HTR-8/SVneo (cell line): Measurements from ENCODE around the gene L3MBTL4.
"Not testable (repeated sequence)": the region's sequence is repeated elsewhere in the genome, so short reads cannot be mapped to it uniquely, and the experiment has no call there.

ENCODE experiments used
- DNase-seq: peaks from one replicate; pipeline ENCODE4 v3.0.0; 2011; ENCODE audit warnings: low spot score, mixed read lengths; ENCODE audit not compliant: insufficient read length
- FAIRE-seq: peaks from 2 replicates; lab custom pipeline; 2011; peaks lifted over from hg19 to GRCh38; lab: Jason Lieb, UNC

L3MBTL4 gene

DNA sequence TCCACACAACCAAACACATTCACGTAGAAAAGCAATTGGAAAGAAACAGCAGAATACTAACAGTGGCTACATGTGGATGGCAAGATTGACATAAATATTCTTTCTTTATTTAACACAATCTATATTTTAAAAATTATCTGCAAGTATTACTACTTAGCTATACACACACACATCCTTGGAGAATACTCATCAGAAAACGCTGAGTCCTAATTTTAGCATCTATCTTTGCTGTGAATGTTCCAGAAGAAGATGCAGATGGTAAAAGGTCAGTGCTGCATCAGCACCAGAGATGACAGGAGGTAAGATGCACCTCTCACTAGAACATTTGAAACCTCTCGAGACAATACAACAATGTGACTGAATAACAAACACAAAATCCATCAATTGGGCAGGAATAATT, 148.5 kb downstream of the L3MBTL4 start:
- DNase-seq (no peak), FAIRE-seq (no peak)

DNA sequence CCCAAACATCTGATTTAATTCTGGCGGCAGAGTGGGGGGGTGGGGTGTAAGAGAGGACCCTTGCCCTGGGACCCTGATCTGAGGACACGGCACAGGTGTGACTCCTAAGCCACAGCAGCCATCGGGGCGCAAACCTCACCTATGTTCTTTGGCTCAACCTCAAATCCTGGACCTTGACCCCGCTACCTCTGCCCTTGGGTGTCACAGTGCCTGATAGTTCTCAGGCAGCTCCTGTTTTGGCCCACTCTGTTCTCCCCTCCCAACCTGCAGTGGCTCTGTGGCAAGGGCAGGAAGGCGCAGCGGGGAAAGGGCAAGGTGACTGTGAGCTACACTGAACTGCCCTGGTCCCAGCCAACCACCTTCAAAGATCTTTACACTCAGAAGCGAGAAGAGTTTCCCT, 152.8 kb downstream of the L3MBTL4 start:
- FAIRE-seq: no peak

DNA sequence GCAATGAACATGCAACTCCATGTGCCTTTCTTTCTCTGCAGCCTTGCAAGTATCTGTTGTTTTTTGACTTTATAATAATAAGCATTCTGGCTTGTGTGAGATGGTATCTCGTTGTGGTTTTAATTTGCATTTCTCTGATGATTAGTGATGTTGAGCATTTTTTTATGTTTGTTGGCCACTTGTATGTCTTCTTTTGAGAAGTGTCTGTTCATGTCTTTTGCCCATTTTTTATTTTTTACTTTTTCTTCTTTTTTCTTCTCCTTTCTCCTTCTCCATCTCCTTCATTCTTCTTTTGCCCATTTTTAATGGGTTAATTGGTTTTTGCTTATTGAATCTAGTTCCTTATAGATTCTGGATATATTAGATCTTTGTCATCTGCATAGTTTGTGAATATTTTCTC, 155.4 kb downstream of the L3MBTL4 start:
- FAIRE-seq, DNase-seq: not testable (repeated sequence)

More for the DNA sequence above, 152.8 kb downstream of the L3MBTL4 start:
- DNase-seq: no peak

DNA sequence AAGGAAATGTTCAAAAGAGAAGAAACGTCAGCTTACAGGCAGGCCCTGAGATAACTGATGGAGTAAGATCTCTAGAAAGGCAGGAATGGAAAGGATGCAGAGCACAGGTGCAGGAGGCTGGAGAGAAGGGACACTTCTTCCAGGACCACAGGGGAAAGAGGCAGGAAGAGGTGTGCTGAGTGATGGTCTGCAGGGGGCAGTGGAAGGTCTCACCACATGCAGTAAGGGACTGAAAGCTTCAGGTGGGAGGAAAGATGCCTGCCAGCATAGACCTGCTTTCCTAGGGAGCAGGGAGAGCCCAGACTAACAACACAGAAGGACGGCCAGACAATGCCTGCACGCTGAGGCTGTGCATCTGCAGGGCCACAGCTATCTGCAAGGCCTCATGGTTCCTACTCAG, 156.8 kb downstream of the L3MBTL4 start:
- FAIRE-seq: no peak
- no peak for DNase-seq

DNA sequence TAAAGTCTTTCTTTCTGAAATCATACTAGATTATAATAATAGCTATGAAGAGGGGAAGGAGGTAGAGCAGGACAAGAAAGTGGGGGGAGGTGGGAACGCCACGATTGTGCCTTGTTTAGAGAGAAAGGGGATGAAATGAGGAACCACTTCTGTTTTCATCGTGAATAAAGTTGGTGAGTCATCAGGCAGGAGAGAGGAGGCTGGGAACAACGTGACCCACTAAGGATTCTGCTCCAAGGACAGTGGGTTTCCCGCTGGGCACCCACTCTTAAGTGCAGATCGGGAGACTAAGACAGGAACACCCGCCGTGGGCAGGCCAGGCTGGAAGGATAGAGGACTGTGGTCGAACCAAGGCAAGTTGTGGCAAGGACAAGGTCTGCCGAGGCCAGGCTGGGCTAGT, 158.2 kb downstream of the L3MBTL4 start:
- DNase-seq (no peak), FAIRE-seq (no peak)

DNA sequence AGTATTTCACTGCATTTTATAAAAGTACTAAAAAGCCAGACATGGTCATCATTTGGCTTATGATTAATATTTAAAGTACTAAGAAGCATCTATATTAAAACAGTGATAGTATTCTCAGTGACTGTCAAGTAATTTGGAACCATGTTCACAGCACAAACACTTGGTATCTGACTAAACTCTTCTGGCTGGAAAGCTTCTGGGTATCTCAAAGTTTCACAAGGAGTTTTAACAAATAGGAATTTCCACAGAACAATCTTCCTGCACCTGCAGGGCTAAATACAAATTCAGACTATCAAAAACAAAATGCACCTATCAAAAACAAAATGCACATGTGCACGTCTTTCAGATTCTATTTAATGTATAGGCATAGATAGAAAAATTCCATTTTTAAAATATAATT, 158.8 kb downstream of the L3MBTL4 start:
- no peak for DNase-seq
- FAIRE-seq: no peak

DNA sequence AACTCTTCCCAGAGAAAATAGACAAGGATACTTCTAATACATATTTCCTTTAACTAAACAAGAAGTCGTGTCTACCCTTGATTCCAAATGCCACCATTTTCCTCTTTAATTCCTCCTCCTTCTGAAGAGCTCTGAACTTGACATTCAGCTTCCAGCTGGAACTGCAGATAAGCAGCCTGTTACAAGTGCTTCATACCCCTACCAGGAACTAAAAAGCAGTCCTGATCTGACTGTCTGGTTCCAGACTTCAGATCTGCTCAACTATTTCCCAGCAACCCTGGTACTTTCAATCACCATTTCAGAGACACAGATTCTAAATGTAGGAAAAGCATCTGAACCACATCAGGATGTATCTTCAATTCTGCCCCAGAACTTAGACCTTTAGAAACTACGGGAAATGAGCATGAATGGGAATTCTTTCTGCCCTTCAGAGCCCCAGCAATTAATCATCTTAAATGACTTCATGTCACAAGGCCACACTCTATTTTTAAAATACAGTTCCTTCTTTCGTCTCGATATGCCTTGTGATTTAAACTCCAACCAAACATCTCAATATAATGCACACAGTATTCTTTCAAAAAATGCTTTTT, 159.5 kb downstream of the L3MBTL4 start:
- DNase-seq (no peak), FAIRE-seq (no peak)

DNA sequence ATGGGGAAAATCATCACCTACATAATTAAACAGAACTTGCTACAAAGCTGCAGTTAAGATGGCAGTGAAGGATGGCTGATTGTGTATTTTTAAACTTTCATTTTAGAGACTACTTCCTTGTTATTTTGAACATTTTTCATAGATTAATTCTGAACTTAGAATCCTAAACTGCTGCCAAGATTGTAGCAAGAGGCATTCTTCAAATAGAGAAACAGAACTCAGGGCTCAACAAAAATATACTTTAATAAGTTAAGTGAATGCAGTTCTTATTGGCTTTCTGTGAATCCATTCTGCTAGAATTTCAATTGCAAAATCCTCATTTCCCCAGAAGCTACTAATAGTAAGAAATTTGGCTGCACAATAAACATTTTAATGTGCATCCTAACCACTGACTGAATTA, 160.3 kb downstream of the L3MBTL4 start:
- DNase-seq (no peak), FAIRE-seq (no peak)

DNA sequence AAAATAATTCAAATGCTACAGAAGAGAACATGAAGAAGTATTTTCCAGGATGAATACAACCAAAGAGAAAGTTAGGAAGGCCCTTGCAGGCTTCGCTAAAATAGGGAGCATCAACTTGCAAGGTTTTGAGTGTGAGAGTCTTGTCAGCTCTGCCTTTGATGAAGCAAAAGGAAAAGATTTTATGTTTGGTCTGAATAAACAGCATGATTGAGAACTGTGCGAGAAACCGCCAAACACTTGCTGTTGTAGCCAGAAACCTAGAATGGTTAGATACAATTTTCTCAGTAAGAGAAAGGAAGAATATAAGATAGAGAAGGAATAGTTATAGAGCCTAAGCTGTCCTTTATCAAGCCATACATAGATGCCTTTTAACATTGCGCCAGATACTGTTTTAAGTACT, 163.6 kb downstream of the L3MBTL4 start:
- no peak for DNase-seq
- no peak for FAIRE-seq

DNA sequence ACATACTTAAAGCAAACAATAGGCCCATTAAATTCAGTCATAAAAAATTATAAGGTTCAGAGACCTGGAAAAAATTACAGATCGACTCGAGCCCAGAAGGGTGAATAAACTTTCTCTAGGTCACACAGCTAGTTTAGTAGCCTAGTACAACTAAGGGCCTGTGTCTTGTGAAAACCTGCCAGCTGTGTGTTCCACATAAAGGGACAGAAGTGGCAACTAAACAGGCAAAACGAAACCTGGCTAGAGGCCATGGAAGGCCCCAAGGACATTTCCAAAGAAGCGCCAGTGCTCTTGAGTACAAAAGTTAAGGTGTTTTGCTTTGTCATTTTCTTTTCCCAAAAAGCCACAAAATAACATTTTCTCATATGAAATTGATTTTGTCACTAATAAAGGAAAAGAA, 164.9 kb downstream of the L3MBTL4 start:
- FAIRE-seq (no peak), DNase-seq (no peak)

DNA sequence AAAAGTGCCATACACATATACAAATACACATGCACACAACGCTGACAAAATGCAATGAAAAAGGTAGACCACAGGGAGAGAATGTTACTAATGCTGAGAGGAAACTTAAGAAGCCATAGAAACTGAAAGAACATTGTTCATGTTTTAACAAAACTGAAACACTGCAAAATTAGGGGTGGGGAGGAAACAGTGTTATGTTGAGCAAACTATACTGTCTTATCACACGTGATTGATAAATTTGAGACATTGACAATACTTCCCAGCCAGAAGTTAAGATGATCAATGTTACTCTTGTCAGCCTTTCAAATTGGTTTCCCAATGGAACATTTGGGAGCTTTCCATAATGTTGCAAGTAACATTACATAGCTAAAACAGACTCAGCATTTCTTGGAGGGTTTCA, 165.5 kb downstream of the L3MBTL4 start:
- no peak for FAIRE-seq
- no peak for DNase-seq

DNA sequence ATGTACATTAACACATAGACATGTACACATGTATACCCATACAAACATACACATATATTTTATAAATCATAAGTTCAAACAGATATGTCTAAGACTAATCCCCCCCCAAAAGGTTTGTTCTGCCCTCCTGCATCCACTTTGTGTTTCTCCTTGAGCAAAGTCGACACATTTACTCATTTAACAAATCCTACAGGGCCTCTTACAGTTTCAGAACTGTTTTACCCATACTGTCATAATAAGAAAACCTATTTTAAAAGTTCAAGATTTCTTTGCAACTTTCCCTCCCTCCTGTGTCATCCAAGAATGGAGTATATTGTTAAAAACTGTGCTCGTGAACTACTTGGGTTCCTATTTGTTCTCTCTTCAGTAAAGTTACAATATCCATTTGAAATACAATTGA, 166.7 kb downstream of the L3MBTL4 start:
- DNase-seq (no peak), FAIRE-seq (no peak)

DNA sequence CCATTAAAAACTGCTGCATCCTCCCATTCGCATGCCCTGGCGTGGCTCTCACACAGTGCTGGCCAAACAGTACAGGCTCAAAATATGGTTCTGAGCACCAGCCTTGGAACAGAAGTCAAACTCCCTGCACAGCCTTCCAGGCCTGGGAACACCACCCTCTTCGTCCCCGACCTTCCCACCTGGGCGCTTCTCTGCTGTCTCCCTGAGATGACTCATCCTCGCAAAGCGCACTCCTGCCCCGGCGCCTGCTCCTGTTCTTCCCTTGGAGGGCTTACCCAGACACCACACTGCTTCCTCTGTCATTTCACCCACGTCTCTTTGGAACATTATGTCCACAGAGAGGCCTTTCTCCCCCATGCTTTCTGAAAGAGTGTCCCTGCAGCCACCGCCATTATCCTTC, 172.7 kb downstream of the L3MBTL4 start:
- FAIRE-seq (no peak), DNase-seq (no peak)

DNA sequence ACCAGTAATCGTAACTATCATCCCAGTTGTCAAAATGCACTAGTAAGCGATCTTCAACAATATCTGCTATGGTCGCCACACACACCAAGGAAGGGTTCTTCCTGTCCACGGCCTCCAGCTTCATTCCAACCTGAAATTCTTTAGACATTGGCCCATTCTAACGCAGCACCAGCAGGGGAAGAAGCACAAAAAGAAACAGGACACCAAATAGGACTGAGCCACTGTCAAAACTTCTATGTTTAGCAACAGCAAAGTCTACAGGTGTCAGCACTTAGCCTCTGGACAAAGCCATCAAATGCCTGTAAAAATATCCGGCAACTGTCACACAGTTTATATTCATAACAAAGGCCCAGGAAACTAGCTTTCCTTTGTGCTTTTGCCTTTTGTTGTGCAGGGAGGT, 175.0 kb downstream of the L3MBTL4 start:
- DNase-seq: no peak
- FAIRE-seq: no peak

DNA sequence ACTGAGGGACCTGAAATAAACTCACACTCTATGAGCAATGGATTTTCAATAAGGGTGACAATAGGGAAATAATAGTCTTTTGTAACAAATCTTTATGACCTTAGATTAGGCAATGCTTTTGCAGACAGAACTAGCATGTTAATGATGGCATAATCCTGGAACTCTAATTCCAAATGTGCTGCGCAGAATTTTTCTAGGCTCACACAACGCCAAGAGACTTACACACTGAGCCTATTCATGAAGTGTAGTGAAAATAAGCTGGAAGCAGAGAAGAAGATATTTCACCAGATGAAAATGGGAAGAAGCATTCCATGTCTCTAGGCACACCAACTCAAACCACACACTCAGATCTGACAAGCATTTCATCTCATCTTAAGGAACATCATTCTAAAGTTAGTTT, 178.5 kb downstream of the L3MBTL4 start:
- DNase-seq (no peak), FAIRE-seq (no peak)

DNA sequence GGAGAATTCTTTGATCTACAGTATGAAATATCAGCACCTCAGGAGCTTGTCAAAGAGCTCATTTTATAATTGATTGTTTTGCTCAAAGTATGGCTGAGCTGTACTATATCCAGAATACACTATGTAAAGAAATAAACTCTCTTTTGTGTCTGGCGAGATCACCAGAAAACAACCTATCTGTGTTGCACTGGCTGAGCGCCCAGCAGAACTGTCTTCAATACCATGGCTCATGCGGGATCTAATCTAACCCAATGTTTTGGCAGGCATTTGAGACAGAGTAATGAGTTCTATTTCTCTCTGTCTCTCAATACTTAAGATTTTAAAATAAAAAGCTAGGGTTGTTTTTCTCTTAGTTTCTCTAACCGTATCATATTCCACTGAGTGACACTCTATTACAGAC, 192.4 kb downstream of the L3MBTL4 start:
- no peak for FAIRE-seq
- no peak for DNase-seq

DNA sequence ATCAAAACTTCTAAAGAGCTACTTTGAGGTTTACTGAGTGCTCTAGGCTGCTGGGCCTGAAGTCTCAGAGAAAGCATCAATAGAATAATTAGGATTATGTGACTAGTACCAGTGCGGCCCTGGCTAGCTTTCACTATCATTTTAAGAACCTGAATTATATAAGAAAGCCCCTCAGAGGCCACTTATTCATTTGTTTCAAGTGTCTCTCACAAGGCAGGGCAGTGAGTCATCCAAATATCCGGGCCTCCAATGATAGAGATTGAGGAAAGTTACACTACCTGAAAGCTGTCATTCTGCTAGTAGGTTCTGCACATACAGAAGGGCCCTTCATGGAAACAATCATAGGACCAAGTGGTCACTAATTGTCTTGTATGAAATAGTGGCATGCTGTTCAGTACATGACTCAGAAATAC, 193.1 kb downstream of the L3MBTL4 start:
- FAIRE-seq (no peak), DNase-seq (no peak)

DNA sequence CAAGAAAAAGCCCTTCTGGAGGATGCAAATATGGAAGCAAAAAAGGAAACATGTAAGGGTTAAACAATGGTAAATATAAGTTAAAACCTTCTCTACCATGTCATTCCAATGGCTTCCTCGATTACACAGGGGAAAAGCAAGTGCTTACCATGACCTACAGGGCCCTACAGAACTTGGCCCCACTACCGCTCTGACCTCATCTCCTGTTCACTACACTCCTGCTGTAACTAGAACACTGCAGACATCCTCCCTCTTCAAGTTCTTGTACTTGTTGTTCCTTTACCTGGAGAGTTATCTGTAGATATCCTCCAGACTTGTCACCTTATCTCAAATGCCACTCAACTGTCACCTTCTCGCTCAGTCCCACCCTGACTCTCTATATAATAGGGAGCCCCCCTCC, 194.6 kb downstream of the L3MBTL4 start:
- no peak for FAIRE-seq

DNA sequence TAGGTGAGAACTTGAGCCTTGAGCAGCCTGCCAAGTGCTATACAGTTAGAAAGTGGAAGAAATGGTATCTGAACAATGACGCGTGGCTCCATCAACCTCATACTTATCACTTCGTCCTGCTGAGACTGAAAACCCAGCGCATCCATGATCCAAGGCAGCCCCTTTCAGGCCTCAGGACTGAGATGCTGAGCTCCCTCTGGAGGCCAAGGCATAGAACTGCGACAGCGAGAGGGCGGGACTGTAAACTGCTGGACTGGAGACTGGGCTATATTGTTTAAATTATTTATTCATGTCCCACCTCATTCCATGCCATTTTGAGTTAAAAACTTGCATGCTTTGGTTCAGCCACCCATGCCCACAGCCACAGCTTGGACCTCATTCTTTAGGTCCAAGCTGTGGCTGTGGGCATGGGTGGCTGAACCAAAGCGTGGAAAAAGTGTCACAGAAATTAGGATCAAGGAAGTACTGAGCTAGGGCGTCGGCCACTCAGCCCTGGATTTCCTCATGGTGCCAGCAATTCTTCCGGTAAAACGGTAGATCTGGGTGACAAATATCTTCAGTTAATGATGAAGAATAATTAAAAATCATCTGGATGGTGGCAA, 195.5 kb downstream of the L3MBTL4 start:
- DNase-seq (peak; percentile 8), FAIRE-seq (no peak)

More for the DNA sequence above, 194.6 kb downstream of the L3MBTL4 start:
- no peak for DNase-seq

DNA sequence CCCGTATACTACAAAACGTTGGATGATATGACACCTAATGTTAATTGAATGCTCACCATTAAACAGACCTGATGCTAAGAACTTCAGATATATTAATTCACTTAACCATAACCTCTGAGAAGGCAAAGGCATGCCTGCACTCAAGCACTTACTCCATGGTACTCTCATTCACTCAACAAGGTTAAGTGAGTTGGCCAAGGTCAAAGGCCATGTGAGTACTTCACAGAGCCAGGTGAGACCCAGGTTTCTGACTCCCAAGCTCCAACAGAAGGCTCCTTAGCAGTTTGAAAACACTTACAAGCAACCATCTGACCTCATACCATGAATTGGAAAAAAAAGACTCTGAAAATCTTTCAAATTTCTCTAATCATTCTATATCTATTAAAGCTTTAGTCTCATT, 198.8 kb downstream of the L3MBTL4 start:
- FAIRE-seq (no peak), DNase-seq (no peak)

DNA sequence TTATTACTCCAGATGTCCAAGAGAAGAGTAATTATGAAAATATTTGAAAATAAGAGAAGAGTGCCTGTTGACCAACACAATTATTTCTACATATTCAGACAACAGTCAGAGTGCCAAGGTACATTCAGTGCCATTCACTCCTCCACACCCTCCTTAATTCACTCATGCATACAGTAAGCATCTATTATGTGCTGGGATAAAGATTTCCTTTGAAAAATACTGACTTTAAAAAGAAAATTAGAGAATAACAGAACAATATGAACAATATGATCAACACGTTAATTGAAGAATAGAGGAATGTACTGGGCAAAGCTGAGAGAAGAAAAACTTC, 203.6 kb downstream of the L3MBTL4 start:
- FAIRE-seq (no peak), DNase-seq (no peak)

DNA sequence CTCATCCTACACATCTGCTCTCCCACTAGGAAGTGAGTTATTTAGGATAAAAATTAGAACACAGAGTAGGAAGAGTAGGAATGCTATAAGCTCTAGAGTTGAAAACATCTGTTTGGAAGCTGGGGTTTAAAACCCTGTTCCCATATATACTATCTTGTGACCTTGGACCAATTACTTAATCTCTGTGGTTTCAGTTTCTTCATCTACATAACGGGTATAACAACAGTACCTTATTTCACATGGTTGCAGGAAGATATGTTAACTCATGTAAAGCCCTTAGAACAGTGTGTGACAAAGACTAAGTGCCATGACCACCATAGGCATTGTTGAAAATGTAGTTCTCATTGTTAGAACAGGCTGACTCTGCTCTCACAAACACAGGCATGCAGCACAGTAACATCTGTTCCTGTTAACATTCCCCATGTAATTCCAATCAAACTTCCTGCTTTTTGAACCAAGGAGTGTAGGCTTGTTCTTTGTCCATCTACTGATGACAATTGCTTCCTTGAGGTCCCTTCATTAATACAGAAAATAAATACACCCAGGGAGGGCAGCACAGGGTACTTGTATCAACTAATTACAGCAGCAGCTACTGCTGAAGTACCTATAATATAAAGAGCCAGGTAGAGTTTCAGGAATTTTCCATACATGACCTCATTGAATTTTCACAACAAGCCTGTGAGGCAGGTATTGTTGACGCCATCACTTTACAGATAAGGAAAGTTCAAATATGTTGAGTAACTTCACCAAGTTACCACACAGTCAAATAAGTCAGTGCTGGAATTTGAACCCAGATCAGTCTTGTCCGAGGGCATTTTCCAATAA, 204.2 kb downstream of the L3MBTL4 start:
- FAIRE-seq (no peak), DNase-seq (no peak)
